KBM-7 (cell line): Measurements from ENCODE around the gene GLIS1.
"Not testable (repeated sequence)": the region's sequence is repeated elsewhere in the genome, so short reads cannot be mapped to it uniquely, and the experiment has no call there.

ENCODE experiments used
- DNase-seq: peaks from one replicate; pipeline ENCODE4 v3.0.0-alpha.2; 2015
- in situ Hi-C: fragments of 300-500 bp; cut with MboI; formaldehyde crosslinking; loops from 2 replicates; pipeline ENCODE4 v1.14.3; 2020; ENCODE audit warnings: low sequenced_read_pairs, low pct_unique_long_range_greater_than_20kb, mixed read lengths

GLIS1 gene

GRCh38 chr1:53739109-53739681 is at the start of gene GLIS1:
Gene GLIS1 (minus strand): TSS chr1:53739164. CDS start chr1:53738064, 1,100 bp downstream.
- in situ Hi-C loops: no loop called here

GRCh38 chr1:53787655-53788054 is 48.7 kb upstream of the GLIS1 start:
- in situ Hi-C loops: no loop called here
- no peak for DNase-seq

More at GRCh38 chr1:53739109-53739681, at the start of gene GLIS1:
- DNase-seq: peak; percentile 73

GRCh38 chr1:53783056-53783455 is 44.1 kb upstream of the GLIS1 start:
- in situ Hi-C loops: no loop called here
- no peak for DNase-seq

- in situ Hi-C loops: no loop called here
- DNase-seq: no peak
Observed at GRCh38 chr1:53781654-53782053, 42.7 kb upstream of the GLIS1 start.

GRCh38 chr1:53777272-53777671 is 38.3 kb upstream of the GLIS1 start:
- in situ Hi-C loops: no loop called here

GRCh38 chr1:53771648-53772047 is 32.7 kb upstream of the GLIS1 start:
- no peak for DNase-seq

More at GRCh38 chr1:53777272-53777671, 38.3 kb upstream of the GLIS1 start:
- DNase-seq: no peak

GRCh38 chr1:53769780-53770179 is 30.8 kb upstream of the GLIS1 start:
- DNase-seq: no peak
- in situ Hi-C loops: no loop called here

More at GRCh38 chr1:53771648-53772047, 32.7 kb upstream of the GLIS1 start:
- in situ Hi-C loops: no loop called here

GRCh38 chr1:53769184-53769583 is 30.2 kb upstream of the GLIS1 start:
- DNase-seq: no peak
- in situ Hi-C loops: no loop called here

- in situ Hi-C loops: no loop called here
- DNase-seq: no peak
Observed at GRCh38 chr1:53766831-53767405, 28.0 kb upstream of the GLIS1 start.

- in situ Hi-C loops: no loop called here
- no peak for DNase-seq
Observed at GRCh38 chr1:53766194-53766742, 27.3 kb upstream of the GLIS1 start.

GRCh38 chr1:53765657-53766056 is 26.7 kb upstream of the GLIS1 start:
- peak; percentile 28 for DNase-seq
- in situ Hi-C loops: no loop called here

- in situ Hi-C loops: no loop called here
- DNase-seq: no peak
Observed at GRCh38 chr1:53763911-53764310, 24.9 kb upstream of the GLIS1 start.

- DNase-seq: no peak
- in situ Hi-C loops: no loop called here
Observed at GRCh38 chr1:53763461-53763860, 24.5 kb upstream of the GLIS1 start.

- DNase-seq, in situ Hi-C loops: not testable (repeated sequence)
Observed at GRCh38 chr1:53760497-53760896, 21.5 kb upstream of the GLIS1 start.

- DNase-seq: no peak
- in situ Hi-C loops: no loop called here
Observed at GRCh38 chr1:53755874-53756273, 16.9 kb upstream of the GLIS1 start.

GRCh38 chr1:53754484-53755312 is 15.7 kb upstream of the GLIS1 start:
- in situ Hi-C loops: no loop called here
- peak; percentile 72 for DNase-seq

GRCh38 chr1:53752281-53752680 is 13.3 kb upstream of the GLIS1 start:
- no peak for DNase-seq
- in situ Hi-C loops: no loop called here

- DNase-seq: no peak
- in situ Hi-C loops: no loop called here
Observed at GRCh38 chr1:53747841-53748240, 8.9 kb upstream of the GLIS1 start.

- in situ Hi-C loops: no loop called here
Observed at GRCh38 chr1:53740621-53741105, 1.7 kb upstream of the GLIS1 start.

More at GRCh38 chr1:53740621-53741105, 1.7 kb upstream of the GLIS1 start:
- DNase-seq: no peak
